Common myeloid progenitor, CD34-positive (primary cell): ENCODE results near the gene BATF.

ENCODE experiments used
- CTCF ChIA-PET: fragments of 350-600 bp; sonication (Branson Sonifier 250); formaldehyde crosslinking; loops from one replicate; lab custom pipeline; 2021; ENCODE audit warnings: antibody characterized with exemption; lab: Charles Lee
- POLR2A ChIA-PET: fragments of 350-600 bp; sonication (Branson Sonifier 250); formaldehyde crosslinking; loops from one replicate; lab custom pipeline; 2021; ENCODE audit warnings: antibody characterized with exemption; lab: Charles Lee
- DNase-seq, 3 donors: peaks; one replicate each; pipeline versions ENCODE4 v3.0.0 to v3.0.0-alpha.2; 2013
- H3K27ac ChIP-seq, 2 experiments: 1 replicate in 1 of 2; 2 replicates in 1 of 2; pipeline ENCODE4 v1.7.0; 2013; ENCODE audit warnings: inconsistent platforms in 2 of 2, low read length in 2 of 2, mild to moderate bottlenecking in 2 of 2, low read depth in 1 of 2, moderate library complexity in 1 of 2; ENCODE audit not compliant: severe bottlenecking in 2 of 2, insufficient read depth in 1 of 2, poor library complexity in 1 of 2
- H3K27me3 ChIP-seq, 5 experiments: replicated peaks in 2 of 5; 1 replicate in 3 of 5; 2 replicates in 2 of 5; pipeline versions ENCODE4 v1.6.1 to v1.7.0; 2013; ENCODE audit warnings: low read length in 4 of 5, mild to moderate bottlenecking in 2 of 5, moderate library complexity in 2 of 5, inconsistent platforms in 1 of 5; ENCODE audit not compliant: insufficient read depth in 5 of 5, control insufficient read depth in 4 of 5
- H3K36me3 ChIP-seq, 4 experiments: 1 replicate in 2 of 4; 2 replicates in 2 of 4; pipeline versions ENCODE4 v1.6.1 to v1.7.0; 2013; ENCODE audit warnings: low read length in 3 of 4, control low read depth in 1 of 4, mild to moderate bottlenecking in 1 of 4; ENCODE audit not compliant: control insufficient read depth in 4 of 4, insufficient read depth in 4 of 4
- H3K4me1 ChIP-seq, 4 experiments: 1 replicate in 3 of 4; 2 replicates in 1 of 4; pipeline versions ENCODE4 v1.6.1 to v1.7.1; 2013; ENCODE audit warnings: low read length in 3 of 4, mild to moderate bottlenecking in 3 of 4, control low read depth in 1 of 4, inconsistent platforms in 1 of 4, moderate library complexity in 1 of 4; ENCODE audit not compliant: control insufficient read depth in 4 of 4, insufficient read depth in 4 of 4; ENCODE audit errors: control extremely low read depth in 1 of 4
- H3K4me3 ChIP-seq, 7 experiments: 1 replicate in 4 of 7; 2 replicates in 3 of 7; pipeline versions ENCODE4 v1.5.1 to v1.7.0; 2013; ENCODE audit warnings: mild to moderate bottlenecking in 7 of 7, low read length in 6 of 7, moderate library complexity in 6 of 7, inconsistent platforms in 2 of 7, low read depth in 2 of 7, control low read depth in 1 of 7; ENCODE audit not compliant: insufficient read depth in 4 of 7, control insufficient read depth in 1 of 7; ENCODE audit errors: extremely low read depth in 1 of 7
- H3K9me3 ChIP-seq, 5 experiments: 1 replicate in 4 of 5; 2 replicates in 1 of 5; pipeline versions ENCODE4 v1.6.1 to v1.7.1; 2013; ENCODE audit warnings: low read length in 4 of 5, mild to moderate bottlenecking in 2 of 5, inconsistent platforms in 1 of 5, low read depth in 1 of 5, moderate library complexity in 1 of 5; ENCODE audit not compliant: control insufficient read depth in 4 of 5, insufficient read depth in 2 of 5; ENCODE audit errors: control extremely low read depth in 1 of 5
- WGBS: methylation state at CpG from one replicate; pipeline ENCODE4 v1.1.5; 2013; ENCODE audit not compliant: insufficient coverage; 5-methylcytosine and 5-hydroxymethylcytosine counted together

BATF gene

DNA sequence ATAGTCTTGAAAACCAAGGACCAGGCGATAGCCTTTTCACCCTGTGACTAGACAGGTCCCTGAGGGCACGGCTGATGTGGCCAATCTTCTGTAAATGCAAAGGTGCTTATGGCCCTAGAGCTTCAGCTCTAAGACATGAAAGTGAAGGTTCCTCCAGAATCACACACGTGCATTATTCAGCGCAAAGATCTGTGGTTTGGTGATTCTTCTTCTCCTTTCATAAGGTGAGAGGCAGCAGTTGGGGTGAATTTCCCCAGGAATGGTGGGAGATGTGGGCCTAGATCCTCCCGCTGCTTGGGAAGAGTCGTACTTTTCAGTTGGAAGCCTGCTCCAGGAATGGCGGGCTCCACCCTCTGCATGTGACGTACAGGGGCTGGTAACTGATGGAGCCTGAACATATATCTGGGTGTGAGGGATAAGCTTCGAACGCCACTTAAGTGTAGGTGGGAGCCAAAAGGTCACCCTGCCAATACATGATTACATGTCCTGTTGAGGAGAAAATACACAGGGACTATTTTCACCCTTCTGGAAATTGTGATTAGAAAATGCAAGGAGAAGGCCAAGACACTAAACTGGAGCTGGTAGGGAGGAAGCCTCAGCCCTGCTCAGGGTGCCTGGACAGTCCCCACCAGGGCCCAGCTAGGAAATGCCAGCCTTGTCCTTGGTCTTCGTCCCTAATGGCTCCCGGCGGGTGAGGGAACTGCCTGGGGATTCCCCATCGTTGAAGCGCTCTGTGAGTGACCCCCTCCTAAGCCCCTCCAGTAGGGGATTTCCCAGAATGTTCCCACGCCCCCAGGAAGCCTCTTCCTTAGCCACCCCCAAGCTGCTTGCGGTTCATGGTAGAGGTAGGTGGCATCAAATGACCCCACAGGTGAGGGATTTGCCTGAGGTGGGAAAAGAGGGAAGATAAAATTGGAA, 17.6 kb downstream of the BATF start:
- Histone ChIP-seq H3K4me1 (peaks cover 0 to 44% (median 32%) of the 10 kb centered on the region in 4 experiments), H3K27me3 (no peaks in the 10 kb centered on the region), H3K36me3 (peaks cover 0 to 29% (median 4%) of the 10 kb centered on the region in 4 experiments), H3K27ac (no peak overlapping the region), H3K9me3 (no peaks in the 10 kb centered on the region), H3K4me3 (no peak overlapping the region)
- ChIA-PET CTCF (interaction anchor here (0.9 to 2.5 kb wide), 6 partner anchors 9 to 43 kb away, joined by 3 to 10 read pairs (median 5); no protein-coding TSS in a partner anchor), POLR2A (interaction anchor here (0.6 kb wide), 1 partner anchor 408 kb away, joined by 8 read pairs; no protein-coding TSS in a partner anchor)
- WGBS, result 80% methylated on average over 11 of the region's 17 CpGs
- peak in 2 of 3 donors; percentile 60 to 66 for DNase-seq

DNA sequence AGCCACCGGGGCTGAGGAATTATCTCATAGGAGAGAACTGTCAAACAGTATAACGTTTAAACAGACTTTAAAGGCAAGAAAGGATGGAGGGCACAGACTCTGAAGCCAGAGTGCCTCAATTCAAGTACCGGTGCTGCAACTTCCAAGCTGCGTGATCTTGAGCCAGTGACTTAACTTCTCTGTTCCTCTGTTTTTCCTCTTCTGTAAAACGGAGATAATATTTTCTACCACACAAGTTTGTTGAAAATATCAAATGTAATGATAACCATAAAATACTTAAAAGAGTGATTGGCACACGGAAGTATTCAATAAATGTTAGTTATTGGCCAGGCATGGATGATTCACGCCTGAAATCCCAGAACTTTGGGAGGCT, 18.2 kb downstream of the BATF start:
- DNase-seq, result no peak
- H3K9me3 ChIP-seq, result no peaks in the 10 kb centered on the region
- peaks cover 0 to 28% (median 4%) of the 10 kb centered on the region in 4 experiments for H3K36me3 ChIP-seq
- WGBS, result 86% methylated on average over 6 of the region's 7 CpGs
- ChIA-PET CTCF (interaction anchor here (0.9 to 2.5 kb wide), 6 partner anchors 9 to 43 kb away, joined by 3 to 10 read pairs (median 6); no protein-coding TSS in a partner anchor), POLR2A (no interaction called here)
- no peaks in the 10 kb centered on the region for H3K27me3 ChIP-seq
- H3K27ac ChIP-seq, result no peak overlapping the region
- H3K4me3 ChIP-seq, result no peak overlapping the region
- peaks cover 0 to 45% (median 32%) of the 10 kb centered on the region in 4 experiments for H3K4me1 ChIP-seq

DNA sequence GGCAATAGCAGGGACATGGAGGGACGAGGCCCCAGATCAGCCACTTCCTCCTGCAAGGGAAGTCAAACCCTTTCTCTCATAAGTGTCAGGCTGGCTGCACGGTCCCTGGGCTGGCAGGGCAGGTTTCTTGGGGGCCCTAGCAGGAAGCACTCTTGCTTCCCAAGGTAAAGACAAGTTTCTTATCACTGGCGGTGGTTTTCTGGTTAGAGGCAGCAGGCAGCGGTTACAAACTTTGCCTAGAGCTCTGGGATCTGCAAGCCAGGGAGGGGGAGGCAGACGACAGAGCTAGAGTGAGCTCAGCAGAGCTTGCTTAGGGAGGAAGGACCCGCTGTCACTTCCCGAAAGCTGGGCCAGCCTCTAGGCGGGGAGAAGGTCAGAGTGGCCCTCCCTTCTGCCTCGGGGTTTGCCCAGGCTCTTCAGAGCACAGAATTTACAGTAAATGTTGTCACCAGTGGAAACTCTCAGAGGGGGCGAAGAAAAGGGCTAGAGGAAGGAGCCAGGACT, 20.4 kb downstream of the BATF start:
- Histone ChIP-seq H3K4me3 (peak overlapping the region in 6 of 7 experiments; percentile 9 to 69 (median 50)), H3K27me3 (no peaks in the 10 kb centered on the region), H3K4me1 (peaks cover 0 to 45% (median 32%) of the 10 kb centered on the region in 4 experiments), H3K27ac (peak overlapping the region; percentile 56 to 85), H3K36me3 (peaks cover 0 to 32% (median 9%) of the 10 kb centered on the region in 4 experiments), H3K9me3 (no peaks in the 10 kb centered on the region)
- 0% methylated on average over 9 of the region's 10 CpGs for WGBS
- ChIA-PET CTCF (interaction anchor here (0.6 to 2.9 kb wide), 11 partner anchors 16 to 791 kb away, joined by 3 to 17 read pairs (median 3); no protein-coding TSS in a partner anchor), POLR2A (interaction anchor here (0.6 to 1.4 kb wide), 2 partner anchors 24 to 27 kb away, joined by 3 to 4 read pairs; no protein-coding TSS in a partner anchor)
- peak; percentile 87 to 97 (median 96) for DNase-seq

- peak overlapping the region in 6 of 7 experiments; percentile 9 to 69 (median 50) for H3K4me3 ChIP-seq
- no peaks in the 10 kb centered on the region for H3K27me3 ChIP-seq
- WGBS, result 0% methylated on average over 2 of the region's 4 CpGs
- H3K27ac ChIP-seq, result peak overlapping the region; percentile 56 to 85
- no peaks in the 10 kb centered on the region for H3K9me3 ChIP-seq
- DNase-seq, result peak in 2 of 3 donors; percentile 55 to 60
- H3K36me3 ChIP-seq, result peaks cover 0 to 36% (median 11%) of the 10 kb centered on the region in 4 experiments
- POLR2A ChIA-PET, result interaction anchor here (0.6 to 1.4 kb wide), 2 partner anchors 23 to 28 kb away, joined by 3 to 4 read pairs; no protein-coding TSS in a partner anchor
- CTCF ChIA-PET, result interaction anchor here (0.6 to 2.9 kb wide), 10 partner anchors 19 to 792 kb away, joined by 3 to 17 read pairs (median 4); no protein-coding TSS in a partner anchor
- peaks cover 0 to 45% (median 32%) of the 10 kb centered on the region in 4 experiments for H3K4me1 ChIP-seq
Measured at GRCh38 chr14:75543253-75543652, 21.0 kb downstream of the BATF start.

DNA sequence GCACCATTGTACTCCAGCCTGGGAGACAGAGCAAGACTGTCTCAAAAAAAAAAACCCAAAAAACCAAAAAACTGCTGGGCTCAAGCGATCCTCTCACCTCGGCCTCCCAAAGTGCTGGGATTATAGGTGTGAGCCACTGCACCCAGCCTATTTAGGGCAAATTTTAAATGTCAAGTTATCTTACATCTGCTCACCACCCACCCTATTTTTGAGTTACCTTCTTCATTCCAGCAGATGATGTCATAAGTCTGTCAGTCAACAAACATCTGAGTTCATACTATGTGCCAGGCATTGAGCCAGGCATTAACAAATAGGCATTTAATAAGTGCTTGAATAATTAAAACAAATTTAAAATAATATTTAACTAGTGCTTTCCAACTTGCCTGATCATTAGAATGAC, 21.5 kb downstream of the BATF start:
- Histone ChIP-seq H3K36me3 (peaks cover 0 to 35% (median 11%) of the 10 kb centered on the region in 4 experiments), H3K9me3 (no peaks in the 10 kb centered on the region), H3K4me1 (peaks cover 0 to 45% (median 31%) of the 10 kb centered on the region in 4 experiments), H3K4me3 (peak overlapping the region in 1 of 7 experiments; percentile 69), H3K27ac (peak overlapping the region in 1 of 2 experiments; percentile 85), H3K27me3 (no peaks in the 10 kb centered on the region)
- 80% methylated on average over 2 of the region's 2 CpGs for WGBS
- no peak for DNase-seq
- ChIA-PET CTCF (interaction anchor here (0.9 to 2.9 kb wide), 5 partner anchors 18 to 34 kb away, joined by 3 to 17 read pairs (median 6); no protein-coding TSS in a partner anchor), POLR2A (no interaction called here)

DNA sequence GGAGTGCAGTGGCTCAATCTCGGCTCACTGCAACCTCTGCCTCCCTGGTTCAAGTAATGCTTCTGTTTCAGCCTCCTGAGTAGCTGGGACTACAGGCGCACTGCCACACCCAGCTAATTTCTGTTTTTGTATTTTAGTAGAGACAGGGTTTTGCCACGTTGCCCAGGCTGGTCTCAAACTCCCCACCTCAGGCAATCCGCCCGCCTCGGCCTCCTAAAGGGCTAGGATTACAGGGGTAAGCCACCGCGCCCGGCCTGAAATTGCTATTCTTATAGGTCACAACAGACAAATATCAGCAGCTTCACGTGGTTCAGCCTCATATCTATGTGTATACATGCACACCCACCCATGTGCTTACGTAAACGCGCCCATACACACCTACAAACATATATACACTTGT, 23.6 kb downstream of the BATF start:
- Histone ChIP-seq H3K36me3 (peaks cover 0 to 24% (median 11%) of the 10 kb centered on the region in 4 experiments), H3K27me3 (no peaks in the 10 kb centered on the region), H3K4me1 (peaks cover 0 to 35% (median 27%) of the 10 kb centered on the region in 4 experiments), H3K9me3 (no peaks in the 10 kb centered on the region), H3K4me3 (no peak overlapping the region), H3K27ac (no peak overlapping the region)
- CTCF ChIA-PET, result interaction anchor here (1.0 to 1.5 kb wide), 2 partner anchors 11 to 16 kb away, joined by 3 to 6 read pairs; no protein-coding TSS in a partner anchor
- WGBS, result 98% methylated on average over 11 of the region's 13 CpGs
- DNase-seq, result no peak
- POLR2A ChIA-PET, result no interaction called here
